GM12891 (cell line): ENCODE results near the gene GRIK3.

Experiments
- PAX5 ChIP-seq: IDR thresholded peaks from 2 replicates; pipeline ENCODE4 v1.6.1; 2011; ENCODE audit warnings: low read length, moderate library complexity, mild to moderate bottlenecking; ENCODE audit not compliant: insufficient read depth, severe bottlenecking
- POLR2A ChIP-seq: IDR thresholded peaks from 2 replicates; pipeline ENCODE4 v1.6.1; 2011; ENCODE audit warnings: low read depth, low read length, control low read depth
- POLR2AphosphoS5 ChIP-seq: IDR thresholded peaks from 2 replicates; pipeline ENCODE4 v1.6.1; 2011; ENCODE audit warnings: low read depth, low read length, control low read depth
- POU2F2 ChIP-seq: IDR thresholded peaks from 2 replicates; pipeline ENCODE4 v1.6.1; 2011; ENCODE audit warnings: low read depth, mild to moderate bottlenecking, control low read depth, low read length, moderate library complexity
- TAF1 ChIP-seq: IDR thresholded peaks from 2 replicates; pipeline ENCODE4 v1.6.1; 2011; ENCODE audit warnings: low read depth, low read length, control low read depth

DNA sequence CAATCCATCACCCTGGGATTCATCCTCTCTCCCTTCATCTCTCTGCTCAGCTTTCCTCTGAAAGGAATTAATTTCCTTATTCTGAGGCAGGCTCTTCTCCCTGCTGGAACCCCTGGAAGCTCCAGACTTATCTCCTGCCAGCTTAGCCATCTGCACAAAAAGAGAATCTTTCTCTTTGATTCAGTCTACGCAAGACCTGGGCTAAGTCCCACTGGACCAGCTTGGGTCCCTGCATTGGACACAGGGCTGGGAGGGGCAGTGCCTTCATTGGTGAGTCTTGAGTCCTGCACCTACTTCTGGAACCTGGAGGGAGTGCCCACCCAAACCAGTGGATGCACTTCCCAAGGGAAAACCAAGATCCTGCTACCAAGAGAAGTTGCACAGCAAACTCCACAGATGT is 279.9 kb downstream of the GRIK3 start:
- TF ChIP-seq POLR2AphosphoS5 (no peak), POLR2A (no peak), TAF1 (no peak), PAX5 (no peak), POU2F2 (no peak)
